BJ (cell line): ENCODE measurements around the gene SCRT2. TPM values are rescaled to one million over a fixed set of nuclear protein-coding genes. Genes with fewer than 3 reads are reported as not detected.

Experiments used
- CTCF ChIA-PET: fragments of 350-600 bp; formaldehyde crosslinking; extraction: SDS; loops from one replicate; lab custom pipeline; 2021; ENCODE audit warnings: antibody characterized with exemption, inconsistent platforms; lab: Yijun Ruan, JAX
- POLR2A ChIA-PET: fragments of 300-600 bp; sonication (Branson Sonifier 250); formaldehyde crosslinking; extraction: SDS; loops from one replicate; lab custom pipeline; 2021; ENCODE audit warnings: antibody characterized with exemption; lab: Charles Lee
- DNase-seq: peaks from one replicate; pipeline ENCODE4 v3.0.0-alpha.2; 2011; ENCODE audit warnings: low read depth
- H3K27me3 ChIP-seq: 2 replicates; pipeline ENCODE4 v1.6.0; 2011; ENCODE audit warnings: low read length; ENCODE audit not compliant: control insufficient read depth, insufficient read depth
- H3K36me3 ChIP-seq: 2 replicates; pipeline ENCODE4 v1.5.1; 2011; ENCODE audit warnings: low read length; ENCODE audit not compliant: control insufficient read depth, insufficient read depth
- H3K4me3 ChIP-seq: 2 replicates; pipeline ENCODE4 v1.5.1; 2011; ENCODE audit warnings: low read depth, mild to moderate bottlenecking, control low read depth, low read length
- polyA plus RNA-seq: library from polyadenylated mRNA; depleted of rRNA; stranded (reverse); fragments of >200 nt; gene quantifications from 2 replicates; pipeline ENCODE4 v1.2.3, GENCODE V29; 2011
- TF ChIP-seq, protein P1 (sequence below): IDR thresholded peaks from 2 replicates; pipeline ENCODE4 v1.5.1; 2011; ENCODE audit warnings: low read depth, mild to moderate bottlenecking, control low read depth, inconsistent platforms, low read length, moderate library complexity; ENCODE audit not compliant: insufficient read depth

SCRT2 gene
- polyA plus RNA-seq, 1 experiment = not detected

GRCh38 chr20:623704-624103, 51.9 kb downstream of the SCRT2 start:
- TF ChIP-seq, protein P1, sequence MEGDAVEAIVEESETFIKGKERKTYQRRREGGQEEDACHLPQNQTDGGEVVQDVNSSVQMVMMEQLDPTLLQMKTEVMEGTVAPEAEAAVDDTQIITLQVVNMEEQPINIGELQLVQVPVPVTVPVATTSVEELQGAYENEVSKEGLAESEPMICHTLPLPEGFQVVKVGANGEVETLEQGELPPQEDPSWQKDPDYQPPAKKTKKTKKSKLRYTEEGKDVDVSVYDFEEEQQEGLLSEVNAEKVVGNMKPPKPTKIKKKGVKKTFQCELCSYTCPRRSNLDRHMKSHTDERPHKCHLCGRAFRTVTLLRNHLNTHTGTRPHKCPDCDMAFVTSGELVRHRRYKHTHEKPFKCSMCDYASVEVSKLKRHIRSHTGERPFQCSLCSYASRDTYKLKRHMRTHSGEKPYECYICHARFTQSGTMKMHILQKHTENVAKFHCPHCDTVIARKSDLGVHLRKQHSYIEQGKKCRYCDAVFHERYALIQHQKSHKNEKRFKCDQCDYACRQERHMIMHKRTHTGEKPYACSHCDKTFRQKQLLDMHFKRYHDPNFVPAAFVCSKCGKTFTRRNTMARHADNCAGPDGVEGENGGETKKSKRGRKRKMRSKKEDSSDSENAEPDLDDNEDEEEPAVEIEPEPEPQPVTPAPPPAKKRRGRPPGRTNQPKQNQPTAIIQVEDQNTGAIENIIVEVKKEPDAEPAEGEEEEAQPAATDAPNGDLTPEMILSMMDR = no peak
- POLR2A ChIA-PET = no interaction called here
- no peaks in the 10 kb centered on the region for H3K36me3 ChIP-seq
- no peak overlapping the region for H3K4me3 ChIP-seq
- DNase-seq = no peak
- CTCF ChIA-PET = no interaction called here
- H3K27me3 ChIP-seq = peaks cover 2% of the 10 kb centered on the region

GRCh38 chr20:623021-623420, 52.6 kb downstream of the SCRT2 start:
- DNase-seq = no peak
- Histone ChIP-seq H3K36me3 (no peaks in the 10 kb centered on the region), H3K27me3 (peaks cover 2% of the 10 kb centered on the region), H3K4me3 (no peak overlapping the region)
- TF ChIP-seq, protein P1 = no peak
- POLR2A ChIA-PET = no interaction called here
- CTCF ChIA-PET = interaction anchor here (1.6 kb wide), 1 partner anchor 22 kb away, joined by 6 read pairs; no protein-coding TSS in a partner anchor

DNA sequence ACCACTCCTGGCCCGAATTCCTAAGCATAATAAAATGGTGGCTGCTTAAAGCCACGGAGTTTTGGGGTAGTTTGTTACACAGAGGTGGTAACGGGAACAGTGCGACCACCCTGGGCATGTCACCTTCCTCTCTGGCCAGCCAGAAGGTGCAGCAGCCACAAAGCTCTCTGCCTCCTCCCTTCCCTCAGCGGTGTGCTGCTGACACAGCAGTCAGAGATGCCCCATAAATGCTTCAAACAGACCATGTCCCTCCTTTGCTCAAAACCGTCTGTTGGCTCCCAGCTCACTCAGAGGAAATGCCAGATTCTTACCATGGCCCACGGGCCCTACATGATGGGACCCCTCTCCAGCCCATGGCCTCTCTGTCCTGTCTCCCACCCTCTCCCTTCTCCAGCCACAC, 53.4 kb downstream of the SCRT2 start:
- ChIA-PET CTCF (interaction anchor here (1.6 kb wide), 1 partner anchor 23 kb away, joined by 6 read pairs; no protein-coding TSS in a partner anchor), POLR2A (no interaction called here)
- peaks cover 2% of the 10 kb centered on the region for H3K27me3 ChIP-seq
- no peaks in the 10 kb centered on the region for H3K36me3 ChIP-seq
- TF ChIP-seq, protein P1 = no peak
- no peak overlapping the region for H3K4me3 ChIP-seq
- no peak for DNase-seq

DNA sequence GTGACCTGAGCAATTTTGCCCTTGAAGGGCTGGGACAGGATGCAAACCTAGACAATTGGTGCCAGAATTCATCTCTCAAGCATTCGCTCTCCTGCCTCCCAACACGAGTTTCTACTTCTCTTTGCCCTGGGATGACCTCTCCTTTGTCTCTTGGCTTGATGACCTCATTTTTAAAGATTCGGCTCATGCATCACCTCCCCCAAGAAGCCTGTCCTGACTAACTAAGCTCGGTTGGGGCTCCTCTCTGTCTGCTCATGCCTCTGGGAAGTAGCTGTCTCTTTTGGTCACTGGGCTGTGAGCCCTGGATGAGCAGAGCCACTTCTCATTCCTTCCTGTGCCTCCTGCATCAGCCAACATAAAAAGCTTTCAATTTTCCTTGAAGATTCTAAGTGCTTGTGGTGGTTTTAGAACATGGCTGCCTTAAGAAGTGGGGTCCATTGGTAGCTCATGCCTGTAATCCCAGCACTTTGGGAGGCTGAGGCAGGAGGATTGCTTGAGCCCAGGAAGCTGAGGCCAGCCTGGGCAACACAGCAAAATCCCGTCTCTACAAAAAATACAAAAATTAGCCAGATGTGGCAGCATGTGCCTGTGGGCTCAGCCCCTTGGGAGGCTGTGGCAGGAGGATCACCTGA, 54.4 kb downstream of the SCRT2 start:
- no peak for DNase-seq
- ChIA-PET CTCF (no interaction called here), POLR2A (no interaction called here)
- Histone ChIP-seq H3K36me3 (no peaks in the 10 kb centered on the region), H3K27me3 (no peaks in the 10 kb centered on the region; the same call in none of the 2 replicates), H3K4me3 (no peak overlapping the region)
- TF ChIP-seq, protein P1 = no peak

- H3K4me3 ChIP-seq = no peak overlapping the region
- POLR2A ChIA-PET = no interaction called here
- H3K27me3 ChIP-seq = no peaks in the 10 kb centered on the region; the same call in none of the 2 replicates
- TF ChIP-seq, protein P1 = no peak
- no peaks in the 10 kb centered on the region for H3K36me3 ChIP-seq
- no peak for DNase-seq
- CTCF ChIA-PET = interaction anchor here (1.0 to 1.5 kb wide), 2 partner anchors 20 to 108 kb away, joined by 3 read pairs; no protein-coding TSS in a partner anchor
Measured at GRCh38 chr20:620246-620645, 55.4 kb downstream of the SCRT2 start.
